Hepatocyte (in vitro differentiated cells): ENCODE measurements around the gene PDIA6. TPM values are rescaled to one million over a fixed set of nuclear protein-coding genes. Genes with fewer than 3 reads are reported as not detected.

Experiments
- DNase-seq: peaks from one replicate; pipeline ENCODE4 v3.0.0-alpha.2; 2016; ENCODE audit warnings: low spot score
- H2AFZ ChIP-seq: fragments of 200-600 bp; sonication (generic); 2 replicates; pipeline ENCODE4 v1.6.0; 2016; ENCODE audit warnings: antibody characterized with exemption, mild to moderate bottlenecking
- H3K27ac ChIP-seq: fragments of 200-600 bp; sonication (generic); 2 replicates; pipeline ENCODE4 v1.5.1; 2016; ENCODE audit warnings: mild to moderate bottlenecking
- H3K27me3 ChIP-seq: fragments of 200-600 bp; sonication (generic); 2 replicates; pipeline ENCODE4 v1.6.1; 2016
- H3K36me3 ChIP-seq: fragments of 200-600 bp; sonication (generic); replicated peaks from 2 replicates; pipeline ENCODE4 v1.5.1; 2016; ENCODE audit warnings: low read depth; ENCODE audit not compliant: insufficient read depth
- H3K4me1 ChIP-seq: fragments of 200-600 bp; sonication (generic); 2 replicates; pipeline ENCODE4 v1.5.1; 2016; ENCODE audit warnings: mild to moderate bottlenecking, moderate library complexity; ENCODE audit not compliant: insufficient read depth
- H3K4me2 ChIP-seq: fragments of 200-600 bp; sonication (generic); 2 replicates; pipeline ENCODE4 v1.6.0; 2016
- H3K4me3 ChIP-seq: fragments of 200-600 bp; sonication (generic); 2 replicates; pipeline ENCODE4 v1.5.1; 2016; ENCODE audit warnings: mild to moderate bottlenecking
- H3K79me2 ChIP-seq: fragments of 200-600 bp; sonication (generic); 2 replicates; pipeline ENCODE4 v1.6.0; 2017; ENCODE audit warnings: mild to moderate bottlenecking
- H3K9me2 ChIP-seq: fragments of 200-600 bp; sonication (generic); replicated peaks from 2 replicates; pipeline ENCODE4 v1.6.0; 2017; ENCODE audit warnings: mild to moderate bottlenecking; ENCODE audit not compliant: insufficient read depth
- H3K9me3 ChIP-seq: fragments of 200-600 bp; sonication (generic); 2 replicates; pipeline ENCODE4 v1.5.1; 2016; ENCODE audit warnings: low read depth, mild to moderate bottlenecking
- H4K20me1 ChIP-seq: fragments of 200-600 bp; sonication (generic); 2 replicates; pipeline ENCODE4 v1.6.0; 2016; ENCODE audit warnings: mild to moderate bottlenecking; ENCODE audit not compliant: insufficient read depth, poor library complexity, severe bottlenecking
- EZH2 ChIP-seq: fragments of 200-600 bp; sonication (generic); IDR thresholded peaks from 2 replicates; pipeline ENCODE4 v1.6.1; 2016; ENCODE audit warnings: antibody characterized with exemption, mild to moderate bottlenecking, borderline replicate concordance
- EZH2phosphoT487 ChIP-seq: fragments of 200-600 bp; sonication (generic); IDR thresholded peaks from one replicate; pipeline ENCODE4 v1.6.1; 2018; ENCODE audit warnings: antibody characterized with exemption, mild to moderate bottlenecking, low read depth, moderate library complexity; ENCODE audit not compliant: unreplicated experiment, severe bottlenecking
- WGBS: methylation state at CpG from one replicate; pipeline ENCODE4 v1.1.6; 2016; ENCODE audit warnings: low lambda C conversion rate; ENCODE audit errors: missing lambda C conversion rate; 5-methylcytosine and 5-hydroxymethylcytosine counted together
- polyA plus RNA-seq: library from polyadenylated mRNA; unstranded; fragments of >200 nt; fragmentation: Nextera tagmentation; extraction: Ambion mirVana; gene quantifications from 2 replicates; pipeline ENCODE4 v1.2.1, GENCODE V29; 2016
- total RNA-seq: library from RNA; depleted of rRNA; stranded (reverse); fragments of >200 nt; gene quantifications from 2 replicates; pipeline ENCODE4 v1.2.3, GENCODE V29; 2014
- TF ChIP-seq, protein P1 (sequence below): fragments of 200-600 bp; sonication (generic); IDR thresholded peaks from 2 replicates; pipeline ENCODE4 v1.5.1; 2016; ENCODE audit warnings: antibody characterized with exemption, mild to moderate bottlenecking; ENCODE audit not compliant: poor library complexity

Gene PDIA6
- total and polyA plus RNA-seq, 2 experiments from 2014 or later = 507 to 715 TPM

- Histone ChIP-seq H3K9me3 (no peaks in the 10 kb centered on the region), H3K4me3 (no peak overlapping the region), H3K36me3 (no peaks in the 10 kb centered on the region), H3K79me2 (no peaks in the 10 kb centered on the region), H3K4me2 (no peak overlapping the region), H4K20me1 (no peaks in the 10 kb centered on the region), H3K4me1 (no peaks in the 10 kb centered on the region), H3K27me3 (peaks cover 19% of the 10 kb centered on the region), H2AFZ (no peak overlapping the region), H3K9me2 (no peaks in the 10 kb centered on the region), H3K27ac (no peak overlapping the region)
- TF ChIP-seq EZH2phosphoT487 (no peak), EZH2 (no peak)
- TF ChIP-seq, protein P1, sequence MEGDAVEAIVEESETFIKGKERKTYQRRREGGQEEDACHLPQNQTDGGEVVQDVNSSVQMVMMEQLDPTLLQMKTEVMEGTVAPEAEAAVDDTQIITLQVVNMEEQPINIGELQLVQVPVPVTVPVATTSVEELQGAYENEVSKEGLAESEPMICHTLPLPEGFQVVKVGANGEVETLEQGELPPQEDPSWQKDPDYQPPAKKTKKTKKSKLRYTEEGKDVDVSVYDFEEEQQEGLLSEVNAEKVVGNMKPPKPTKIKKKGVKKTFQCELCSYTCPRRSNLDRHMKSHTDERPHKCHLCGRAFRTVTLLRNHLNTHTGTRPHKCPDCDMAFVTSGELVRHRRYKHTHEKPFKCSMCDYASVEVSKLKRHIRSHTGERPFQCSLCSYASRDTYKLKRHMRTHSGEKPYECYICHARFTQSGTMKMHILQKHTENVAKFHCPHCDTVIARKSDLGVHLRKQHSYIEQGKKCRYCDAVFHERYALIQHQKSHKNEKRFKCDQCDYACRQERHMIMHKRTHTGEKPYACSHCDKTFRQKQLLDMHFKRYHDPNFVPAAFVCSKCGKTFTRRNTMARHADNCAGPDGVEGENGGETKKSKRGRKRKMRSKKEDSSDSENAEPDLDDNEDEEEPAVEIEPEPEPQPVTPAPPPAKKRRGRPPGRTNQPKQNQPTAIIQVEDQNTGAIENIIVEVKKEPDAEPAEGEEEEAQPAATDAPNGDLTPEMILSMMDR = no peak
- DNase-seq = no peak
- 89% methylated on average over 30 of the region's 30 CpGs for WGBS
Measured at GRCh38 chr2:10830641-10831399, 18.2 kb upstream of the PDIA6 start.

- TF ChIP-seq EZH2 (no peak), EZH2phosphoT487 (no peak)
- TF ChIP-seq, protein P1 = no peak
- H3K27me3 ChIP-seq = peaks cover 19% of the 10 kb centered on the region
- WGBS = 87% methylated on average over 8 of the region's 8 CpGs
Measured at GRCh38 chr2:10830203-10830602, 17.6 kb upstream of the PDIA6 start.

DNA sequence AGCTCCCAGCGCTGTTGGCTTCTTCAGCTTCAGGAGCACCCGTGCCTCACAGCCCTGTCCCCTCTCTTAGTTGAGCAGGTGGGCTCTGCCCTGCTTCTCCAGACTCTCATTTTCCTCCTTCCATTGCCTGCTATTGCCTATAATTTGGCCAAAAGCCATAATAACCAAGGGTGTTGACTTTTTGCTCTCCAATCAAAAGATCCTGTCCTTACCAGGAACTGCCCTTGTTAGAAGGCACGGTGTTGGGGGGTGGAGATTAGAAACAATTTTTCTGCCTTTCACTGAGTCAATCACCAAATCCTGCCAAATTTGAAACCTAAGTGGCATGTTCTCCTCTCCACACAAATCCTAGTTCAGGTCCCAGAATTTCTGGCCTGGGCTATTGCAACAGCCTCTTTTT is 16.7 kb upstream of the PDIA6 start:
- Histone ChIP-seq H4K20me1 (no peaks in the 10 kb centered on the region), H2AFZ (no peak overlapping the region), H3K4me3 (no peak overlapping the region), H3K9me3 (no peaks in the 10 kb centered on the region), H3K27me3 (peaks cover 19% of the 10 kb centered on the region), H3K27ac (no peak overlapping the region), H3K9me2 (no peaks in the 10 kb centered on the region), H3K4me1 (no peaks in the 10 kb centered on the region), H3K79me2 (no peaks in the 10 kb centered on the region), H3K4me2 (no peak overlapping the region), H3K36me3 (no peaks in the 10 kb centered on the region)
- TF ChIP-seq EZH2phosphoT487 (no peak), EZH2 (no peak)
- TF ChIP-seq, protein P1 = no peak
- WGBS = 73% methylated on average over 3 of the region's 3 CpGs
- DNase-seq = no peak

More at GRCh38 chr2:10830203-10830602, 17.6 kb upstream of the PDIA6 start:
- Histone ChIP-seq H3K9me3 (no peaks in the 10 kb centered on the region), H3K9me2 (no peaks in the 10 kb centered on the region), H4K20me1 (no peaks in the 10 kb centered on the region), H2AFZ (no peak overlapping the region), H3K4me1 (no peaks in the 10 kb centered on the region), H3K36me3 (no peaks in the 10 kb centered on the region), H3K79me2 (no peaks in the 10 kb centered on the region), H3K4me3 (no peak overlapping the region), H3K27ac (no peak overlapping the region), H3K4me2 (no peak overlapping the region)
- no peak for DNase-seq
